DMS153 treated with DMSO at 0.1 percent for 48 hours (cell line): ENCODE data around the gene MYO5C.

Source experiments
- DNase-seq: peaks from one replicate; lab custom pipeline; 2025; ENCODE audit not compliant: unreplicated experiment; lab: John Stamatoyannopoulos, UW

The MYO5C gene

DNA sequence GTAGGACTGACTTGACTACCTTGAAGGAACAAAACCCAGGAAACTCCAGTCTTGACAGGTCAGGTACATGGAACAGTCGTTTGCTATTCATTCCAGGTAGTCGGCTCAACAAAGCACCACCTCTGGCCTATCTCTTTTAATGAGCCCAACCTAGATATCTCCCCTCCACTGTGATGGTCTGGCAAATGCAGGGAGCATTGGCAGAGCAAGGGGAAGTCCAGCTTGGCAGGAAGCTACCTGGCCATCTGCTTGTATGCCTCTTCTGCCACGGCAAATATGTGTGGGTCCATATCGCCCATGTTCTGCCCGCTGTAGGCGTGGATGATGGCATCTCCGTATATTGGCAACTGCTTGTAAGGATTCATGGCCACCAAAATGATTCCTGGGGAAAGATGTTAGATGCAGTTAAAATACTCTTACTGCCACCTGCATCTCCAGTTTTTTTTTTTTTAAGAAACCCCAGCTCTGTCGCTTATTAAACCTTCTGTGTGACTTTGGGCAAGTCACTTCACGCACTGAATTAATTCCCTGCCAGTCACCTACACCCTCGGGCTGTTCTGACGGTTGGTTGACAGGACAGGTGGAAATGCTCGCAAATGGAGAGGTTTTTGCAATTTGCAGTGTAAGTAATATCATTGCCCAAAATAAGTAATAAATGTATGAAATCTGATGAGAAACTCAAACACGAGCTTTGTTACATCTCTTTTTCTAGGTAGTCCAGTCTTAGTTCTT lies 16.8 kb downstream of the MYO5C start:
- no peak for DNase-seq

DNA sequence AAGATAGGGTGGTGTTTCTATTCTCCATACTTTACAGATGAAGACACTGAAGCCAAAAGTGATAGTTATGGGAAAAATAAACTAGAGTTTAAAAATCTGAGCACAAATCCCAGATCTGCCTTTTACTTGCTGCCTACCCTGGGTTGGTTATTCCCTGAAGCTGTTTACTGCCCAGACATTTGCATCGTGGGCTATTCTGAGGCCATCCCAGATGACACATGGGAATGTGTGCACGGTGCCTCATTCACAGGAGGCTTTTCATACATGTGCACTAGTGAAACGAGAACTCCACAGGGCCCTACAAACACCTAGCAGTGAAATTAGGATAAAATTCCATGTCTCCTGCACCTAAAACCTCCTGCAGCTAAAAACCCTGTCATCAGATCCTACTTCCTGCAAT lies 17.5 kb downstream of the MYO5C start:
- no peak for DNase-seq

DNA sequence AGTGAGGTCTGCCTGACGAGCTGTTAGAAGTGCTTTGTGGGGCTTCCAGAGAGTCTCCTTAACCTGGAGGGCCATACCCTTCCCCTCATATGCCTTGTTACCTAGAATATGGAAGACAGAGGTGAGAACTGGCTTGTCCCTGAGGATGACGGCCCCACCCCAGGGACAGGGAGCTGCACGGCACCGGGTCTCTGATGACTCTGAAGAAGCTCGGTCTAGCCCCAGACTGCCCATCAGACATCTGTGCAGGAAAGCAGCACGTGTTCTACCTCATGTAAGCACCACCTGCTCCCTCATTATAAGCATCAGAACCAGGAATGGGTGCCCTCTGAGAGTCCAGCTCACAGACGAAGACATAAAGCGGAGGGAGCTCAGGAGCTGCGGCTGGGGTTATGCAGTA lies 18.0 kb downstream of the MYO5C start:
- DNase-seq, result no peak

DNA sequence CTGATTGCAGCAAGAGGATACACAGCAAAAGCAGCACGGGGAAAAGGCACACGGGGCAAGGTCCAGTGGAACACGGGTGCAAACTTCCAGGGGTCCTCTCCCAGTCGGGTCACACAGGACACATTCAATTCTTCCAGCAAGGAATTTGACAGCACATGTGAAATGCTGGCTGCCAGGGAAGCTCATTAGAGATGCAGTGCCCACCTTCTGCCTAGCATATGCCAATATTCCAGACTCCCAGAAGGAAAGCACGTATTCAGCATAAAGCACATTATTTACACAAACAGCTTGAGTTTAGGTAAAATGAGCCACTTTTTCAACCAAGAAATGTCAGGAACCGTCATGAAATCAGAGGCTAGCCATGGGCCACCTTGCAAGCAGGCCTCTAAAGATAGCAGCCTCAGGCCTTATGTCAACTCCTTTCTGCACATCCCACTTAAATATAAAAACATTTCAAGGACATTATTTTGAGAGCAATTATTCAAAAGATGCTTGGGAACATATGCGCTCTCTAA lies 19.3 kb downstream of the MYO5C start:
- no peak for DNase-seq

DNA sequence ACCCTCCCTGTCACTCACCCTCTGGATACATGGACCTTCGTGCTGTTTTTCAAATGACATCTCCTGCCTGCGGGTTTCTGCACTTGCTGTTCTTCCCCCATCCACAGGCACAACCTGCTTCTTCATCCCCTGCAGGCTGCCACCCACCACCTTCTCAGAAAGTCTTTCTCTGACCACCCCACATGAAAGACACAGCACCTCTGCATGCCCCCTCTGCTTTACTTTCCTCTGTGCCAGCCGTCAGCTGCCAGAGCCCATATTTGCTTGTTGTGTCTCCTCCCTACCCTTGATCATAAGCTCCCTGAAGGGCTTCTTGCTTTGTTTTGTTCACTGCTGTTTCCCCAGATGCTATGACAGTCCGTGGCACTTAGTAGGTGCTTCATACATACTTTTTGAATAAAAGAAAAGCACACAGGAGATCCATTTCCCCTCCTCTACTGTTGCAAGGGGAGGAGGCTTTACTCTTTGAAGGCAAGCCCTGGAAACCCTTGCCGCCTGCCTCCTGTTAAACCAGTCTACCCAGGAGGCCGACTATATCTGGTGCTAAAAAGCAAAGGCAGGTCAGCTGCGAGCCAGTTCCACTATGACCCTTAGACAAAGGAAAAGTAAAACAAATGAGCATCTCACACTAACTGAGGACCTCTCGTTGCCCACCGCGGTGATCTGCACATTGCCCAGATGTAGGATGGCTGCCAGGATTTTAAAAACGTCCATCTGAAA lies 31.9 kb downstream of the MYO5C start:
- DNase-seq, result no peak

DNA sequence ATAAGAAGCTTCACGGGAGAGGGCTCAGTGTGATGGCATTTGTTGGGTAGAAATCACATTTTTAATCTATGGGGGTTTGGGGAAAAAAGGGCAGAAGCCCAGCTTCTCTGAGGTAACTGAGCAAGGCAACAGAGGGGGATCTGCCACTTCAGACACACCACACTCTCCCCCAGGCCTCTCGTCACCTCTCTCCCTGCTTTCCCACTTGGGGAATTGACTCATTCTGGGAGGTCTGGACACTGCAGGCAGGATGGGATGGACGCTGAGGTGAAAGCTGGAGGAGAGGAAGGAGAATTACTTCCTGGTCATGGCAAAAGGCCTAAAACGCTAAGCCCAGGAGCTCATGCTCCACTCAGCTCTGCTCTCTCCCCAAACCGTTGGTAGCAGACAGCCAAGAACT lies 33.2 kb downstream of the MYO5C start:
- no peak for DNase-seq

DNA sequence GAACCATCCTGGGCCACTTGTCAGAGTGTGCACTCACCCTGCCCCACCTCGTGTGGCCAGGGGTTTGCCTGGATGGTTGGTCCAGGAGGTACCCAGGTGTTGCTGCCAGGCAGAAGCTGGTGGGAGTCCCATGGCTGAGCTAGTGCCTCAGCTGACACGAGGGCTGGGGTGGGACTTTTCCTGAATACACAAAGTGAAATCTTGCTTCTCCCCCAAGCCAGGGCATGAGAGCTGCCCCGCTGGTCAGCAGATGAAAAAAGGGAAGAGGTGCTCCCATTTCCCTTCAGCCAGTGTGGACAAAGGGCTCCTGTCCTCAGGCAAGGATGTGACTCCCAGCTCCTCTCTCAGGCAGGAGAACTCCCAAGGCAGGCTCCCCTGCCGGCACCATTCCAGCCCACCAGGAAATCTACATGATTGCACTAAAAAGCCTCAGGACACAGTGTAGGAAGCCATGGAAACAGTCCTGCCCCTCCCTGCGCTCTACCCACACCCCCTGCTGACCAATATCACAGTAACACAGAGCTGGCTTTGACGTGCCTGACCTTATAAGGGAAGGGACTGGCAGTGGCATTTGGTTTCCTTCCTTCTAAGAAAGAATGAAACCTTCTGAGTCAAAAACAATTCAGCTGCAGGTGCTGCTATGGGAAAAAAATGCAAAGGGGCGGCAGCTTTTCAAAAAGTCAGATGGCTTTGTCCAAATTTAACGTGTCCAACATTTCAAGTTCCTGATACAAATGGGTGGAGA lies 33.9 kb downstream of the MYO5C start:
- no peak for DNase-seq

DNA sequence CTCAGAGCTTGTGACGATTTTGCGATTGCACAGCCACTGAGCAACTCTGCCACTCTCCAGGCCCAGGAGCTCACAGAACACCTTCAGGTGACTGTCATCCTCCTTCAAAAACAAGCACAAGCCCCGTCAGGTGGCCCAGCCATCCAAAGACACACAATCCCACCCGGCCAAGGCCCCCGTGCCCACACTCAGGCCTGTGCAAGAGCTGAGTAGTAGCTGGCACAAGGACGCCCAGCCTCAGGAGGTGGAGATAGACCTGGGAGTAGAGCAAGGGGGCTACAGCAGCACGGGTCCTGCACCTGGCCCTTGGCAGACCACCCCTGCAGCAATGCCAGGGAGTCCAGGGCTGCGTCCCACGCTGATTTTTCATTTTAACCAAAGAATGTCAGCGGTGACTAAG lies 34.6 kb downstream of the MYO5C start:
- DNase-seq, result no peak

DNA sequence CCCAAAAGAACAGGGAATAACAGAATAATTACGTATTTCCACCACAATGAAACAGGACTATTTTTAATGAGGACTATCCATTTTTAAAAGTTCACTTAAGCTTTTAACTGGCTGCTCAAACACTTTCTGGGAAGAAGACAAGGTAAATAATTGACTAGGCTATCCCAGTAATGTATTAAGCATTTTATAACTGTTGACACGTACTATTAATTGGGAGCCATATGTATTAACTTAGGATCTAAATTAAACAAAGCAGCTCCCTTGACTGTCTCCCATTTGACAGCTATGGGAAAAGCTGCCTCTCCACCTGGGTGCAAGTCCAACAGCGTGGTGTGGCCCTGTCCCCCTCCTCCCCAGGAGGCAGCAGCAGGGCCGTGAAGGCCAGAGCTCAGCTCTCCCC lies 36.1 kb downstream of the MYO5C start:
- DNase-seq, result no peak

DNA sequence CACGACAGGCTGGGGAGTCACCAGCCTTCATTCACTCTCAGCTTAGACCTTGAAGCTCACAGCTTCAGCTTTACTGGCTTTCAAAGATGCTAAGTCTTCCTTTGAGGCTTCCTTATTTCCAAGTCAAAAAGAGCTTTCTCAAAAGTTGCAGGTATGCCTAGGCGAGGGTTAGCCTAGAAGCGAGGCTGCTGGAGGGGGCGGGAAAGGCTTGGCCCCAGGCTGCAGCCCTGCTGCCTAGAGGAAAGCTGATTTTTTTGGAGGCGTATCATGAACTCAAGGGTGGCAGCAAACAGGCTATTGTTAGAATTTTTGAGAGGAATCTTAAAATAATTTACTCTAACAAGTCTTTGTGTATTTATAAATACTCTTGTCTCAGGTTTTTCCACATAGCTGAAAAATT lies 37.1 kb downstream of the MYO5C start:
- no peak for DNase-seq

DNA sequence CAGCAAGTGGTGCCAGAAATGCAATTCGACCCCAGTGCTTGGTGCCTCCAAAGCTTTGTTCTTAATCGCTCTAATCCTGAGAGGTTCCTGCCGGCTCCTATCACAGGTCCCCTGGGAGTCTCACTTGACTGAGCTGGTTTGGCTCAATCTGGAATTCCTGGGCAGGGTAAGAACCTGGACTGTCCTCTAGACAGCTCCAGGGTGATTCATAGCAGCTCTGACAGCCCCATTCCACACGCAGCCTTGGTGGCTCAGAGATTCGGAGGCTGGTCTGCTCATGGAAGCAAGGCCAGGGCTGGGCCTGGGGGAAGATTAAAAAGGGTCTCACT lies 37.9 kb downstream of the MYO5C start:
- DNase-seq, result peak; percentile 2

DNA sequence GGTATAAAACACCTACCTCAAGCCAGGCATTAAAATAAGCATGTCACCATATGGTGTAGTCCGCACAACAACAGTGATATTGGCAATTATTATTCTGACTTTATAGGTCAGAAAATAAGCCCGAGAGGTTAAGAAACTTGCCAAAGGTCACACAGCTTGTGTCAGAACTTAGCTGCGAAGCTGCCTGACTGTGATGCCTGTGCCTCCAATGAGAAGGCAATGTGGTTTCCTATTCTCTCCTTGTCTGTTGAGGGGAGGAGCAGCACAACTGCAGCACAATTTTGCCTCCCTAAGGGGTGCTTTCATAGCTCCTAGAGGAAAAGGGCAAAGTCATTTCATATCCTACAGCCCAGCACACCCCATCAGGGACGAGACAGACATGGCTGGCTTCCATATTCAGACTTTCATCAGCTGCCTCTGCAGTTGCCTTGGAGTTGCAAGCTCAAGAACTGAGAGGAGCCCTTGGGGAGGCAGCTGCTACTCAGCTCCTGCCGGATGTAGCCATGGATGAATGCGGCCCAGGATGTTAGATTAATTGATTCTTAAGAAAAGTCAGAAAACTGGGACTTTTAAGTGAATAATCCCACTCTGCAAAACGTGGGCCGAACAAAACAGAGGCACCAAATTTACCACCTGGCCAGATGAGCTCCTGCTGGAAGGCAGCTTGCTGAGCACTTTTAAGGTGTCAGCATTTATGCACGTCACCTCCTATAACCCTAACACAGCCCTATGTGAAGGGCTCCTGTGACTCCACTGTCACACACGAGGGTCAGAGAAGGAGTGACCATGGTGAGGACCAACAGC lies 38.5 kb downstream of the MYO5C start:
- DNase-seq, result no peak

DNA sequence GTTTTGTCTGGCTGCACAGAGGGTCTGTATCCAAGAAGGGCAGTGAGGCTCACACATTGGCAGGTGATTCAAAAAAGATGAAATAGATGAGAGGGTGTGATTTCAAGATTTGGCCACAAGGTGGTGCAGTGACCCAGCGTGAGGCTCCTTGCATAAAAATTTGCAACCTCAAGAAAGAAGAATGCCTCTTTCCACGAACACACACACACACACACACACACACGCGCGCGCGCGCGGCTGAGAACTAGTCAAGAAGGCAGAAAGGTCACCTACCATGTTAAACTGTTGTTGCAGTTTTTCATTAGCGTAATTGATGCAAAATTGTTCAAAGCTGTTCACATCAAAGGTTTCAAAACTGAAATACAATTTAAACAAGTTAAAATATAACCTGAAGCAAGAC lies 39.2 kb downstream of the MYO5C start:
- DNase-seq, result peak; percentile 33

DNA sequence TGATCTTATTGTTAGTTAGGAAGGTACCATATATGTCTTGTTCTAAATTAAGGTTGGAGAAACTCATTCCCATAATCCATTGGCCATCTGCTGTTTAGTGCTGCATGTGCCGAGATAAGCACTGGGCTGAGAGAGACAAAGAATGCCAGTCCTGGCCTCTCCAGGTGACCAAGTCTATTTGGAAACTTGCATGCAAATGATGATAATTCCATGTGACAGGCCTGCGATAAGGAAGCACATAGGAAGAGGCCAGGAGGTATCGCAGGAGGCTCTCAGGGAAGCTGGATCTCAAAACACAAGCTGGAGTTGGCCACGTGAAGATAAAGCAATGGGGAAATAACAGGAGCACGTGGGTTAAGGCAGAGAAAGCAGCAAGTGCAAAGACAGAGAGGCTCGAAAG lies 39.7 kb downstream of the MYO5C start:
- no peak for DNase-seq

DNA sequence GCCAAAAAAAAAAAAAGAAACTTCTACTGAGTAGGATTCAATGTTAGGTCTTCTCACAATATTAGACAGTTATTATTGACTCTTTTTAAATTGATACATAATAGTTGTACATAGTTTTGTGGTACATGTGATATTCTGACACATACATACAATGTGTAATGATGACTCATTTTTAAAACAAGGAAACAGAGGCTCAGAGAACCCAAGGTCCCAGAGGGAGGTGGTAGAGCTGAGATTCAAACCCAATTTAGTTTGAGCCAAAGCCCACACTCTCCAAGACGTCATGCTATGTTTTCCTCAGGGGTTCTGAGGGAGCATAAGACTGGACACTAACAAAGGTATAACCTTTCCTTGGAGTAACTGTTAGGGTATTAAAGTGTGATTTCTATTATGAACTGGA lies 40.6 kb downstream of the MYO5C start:
- no peak for DNase-seq

DNA sequence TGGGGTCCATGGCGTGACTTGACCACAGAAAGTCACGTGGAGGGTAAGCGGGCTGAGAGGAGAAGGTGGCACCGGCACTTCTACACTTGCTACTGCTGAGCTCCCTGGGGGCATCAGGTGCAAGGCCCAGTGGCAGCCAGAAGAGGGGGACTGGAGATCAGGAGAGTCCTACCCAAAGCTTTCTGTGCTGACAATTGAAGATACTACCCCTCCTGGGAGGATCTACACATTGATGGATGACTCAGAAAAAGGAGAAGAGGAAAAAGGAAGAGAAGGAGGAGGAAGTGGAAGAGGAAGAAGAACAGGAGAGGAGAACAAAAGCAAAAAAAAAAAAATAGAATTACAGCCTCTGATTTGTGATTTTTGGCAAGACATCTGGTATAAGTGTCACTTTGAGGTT lies 41.2 kb downstream of the MYO5C start:
- DNase-seq, result no peak

DNA sequence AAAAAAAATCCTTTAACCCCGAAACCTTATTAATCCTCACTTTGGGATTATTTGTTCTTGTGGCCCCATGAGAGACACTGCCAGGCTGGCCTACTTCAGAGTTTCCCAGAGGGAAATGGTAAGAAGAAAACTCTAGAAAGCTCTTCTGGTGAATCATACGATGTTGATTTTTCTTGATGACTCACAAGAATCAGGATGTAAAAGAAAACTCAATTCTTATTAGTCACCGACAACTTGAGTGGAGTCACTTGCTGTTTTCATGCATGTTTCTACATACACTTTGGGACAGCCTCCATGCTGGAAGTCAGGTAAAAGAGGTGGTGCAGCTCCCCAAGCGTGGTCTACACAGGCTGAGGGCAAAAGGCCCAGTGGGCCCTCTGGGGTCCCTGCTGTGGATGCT lies 42.8 kb downstream of the MYO5C start:
- no peak for DNase-seq

DNA sequence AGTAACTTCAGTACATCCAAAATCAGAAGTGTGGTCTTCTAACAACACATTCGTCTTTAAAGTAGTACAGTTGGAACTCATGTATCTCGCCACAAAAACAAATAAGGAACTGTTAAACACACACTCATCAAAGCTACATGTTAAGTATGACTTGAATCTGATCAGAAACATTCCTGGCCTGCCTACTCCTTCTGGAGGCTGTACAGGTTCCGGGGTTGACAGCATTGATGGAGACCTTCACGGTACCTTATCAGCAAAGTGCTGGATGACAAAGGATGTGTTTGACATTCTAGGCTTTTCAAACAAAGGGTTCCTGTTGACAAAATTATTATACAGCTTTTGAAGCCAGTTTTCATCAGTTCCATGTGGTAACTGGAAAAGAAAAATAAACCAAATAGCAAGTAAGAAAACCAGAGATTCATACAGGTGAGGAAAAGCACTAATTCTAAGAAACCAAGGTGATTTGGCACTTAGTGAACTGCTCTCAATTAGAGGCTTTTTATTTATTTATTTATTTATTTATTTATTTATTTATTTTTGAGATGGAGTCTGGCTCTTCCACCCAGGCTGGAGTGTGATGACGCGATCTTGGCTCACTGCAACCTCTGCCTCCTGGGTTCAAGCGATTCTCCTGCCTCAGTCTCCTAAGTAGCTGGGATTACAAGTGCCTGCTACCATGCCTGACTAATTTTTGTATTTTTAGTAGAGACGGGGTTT lies 44.3 kb downstream of the MYO5C start:
- no peak for DNase-seq

DNA sequence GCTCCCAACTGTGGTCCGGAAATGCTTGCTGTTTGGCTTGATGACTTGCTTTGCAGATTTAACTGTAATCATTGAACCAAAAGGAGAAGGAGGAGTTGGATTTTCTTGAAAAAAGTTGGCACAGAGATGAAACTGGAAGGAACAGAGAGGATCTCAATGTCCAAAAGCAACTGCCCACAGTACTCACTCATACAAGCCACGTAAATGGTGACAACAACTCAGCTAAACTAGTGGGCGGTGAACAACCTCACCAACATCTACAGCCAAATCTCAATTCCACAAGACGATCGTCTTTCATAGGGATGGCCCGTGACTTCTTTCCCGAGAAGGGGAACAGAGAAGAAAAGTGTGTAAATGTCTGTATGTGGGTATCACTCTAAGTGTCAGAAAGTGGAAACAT lies 48.1 kb downstream of the MYO5C start:
- DNase-seq, result no peak

DNA sequence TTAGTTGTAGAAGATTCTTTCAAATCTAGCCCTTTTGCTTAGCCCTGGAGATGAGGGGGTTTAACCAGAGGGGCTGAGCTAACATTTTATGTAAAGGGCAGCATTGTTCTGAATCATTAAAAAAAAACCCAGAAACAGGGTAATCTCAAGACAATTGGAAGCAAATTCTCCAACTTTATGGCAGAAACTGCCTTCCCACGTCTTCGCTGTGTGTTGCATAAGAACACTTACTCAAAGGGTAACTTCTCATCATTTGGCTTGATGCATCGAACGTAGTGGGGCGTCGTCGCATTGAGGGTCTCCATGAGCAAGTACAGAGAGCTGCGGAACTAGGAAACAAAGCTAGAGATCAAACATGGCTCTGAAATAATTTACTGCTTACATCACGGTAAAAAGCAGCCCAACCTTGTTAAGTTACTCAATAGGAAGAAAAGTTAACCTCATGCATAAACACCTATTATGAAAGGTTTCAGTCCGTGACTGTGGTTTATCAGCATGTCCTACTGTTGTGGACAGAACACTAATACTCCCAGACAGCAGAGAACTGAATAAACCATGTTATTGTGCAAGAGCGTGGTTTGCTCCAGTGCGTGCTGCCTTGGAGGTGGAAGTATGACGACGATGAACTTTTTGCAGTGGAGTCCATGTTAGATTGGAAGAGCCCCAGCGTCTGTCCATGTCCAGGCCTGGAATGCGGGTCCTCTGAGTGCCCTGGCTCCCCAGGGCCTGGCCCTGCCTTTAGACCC lies 48.7 kb downstream of the MYO5C start:
- no peak for DNase-seq
